Tibial nerve (tissue), 4 donors: ENCODE results near the gene RGS7BP. TPM values are rescaled to one million over a fixed set of nuclear protein-coding genes. Genes with fewer than 3 reads are reported as not detected.
"Not testable (repeated sequence)": the region's sequence is repeated elsewhere in the genome, so short reads cannot be mapped to it uniquely, and the experiment has no call there.

ENCODE experiments used
- DNase-seq, 2 donors: peaks; one replicate each; pipeline ENCODE4 v3.0.0-alpha.2; 2019; ENCODE audit warnings: low spot score in 2 of 2
- H3K27ac ChIP-seq, 4 donors: fragments of 200-600 bp; sonication (generic) in 3 of 4; one replicate each; pipeline ENCODE4 v1.5.1; 2017 to 2019; ENCODE audit warnings: mild to moderate bottlenecking in 1 of 4
- H3K27me3 ChIP-seq, 2 donors: fragments of 200-600 bp; sonication (generic) in 1 of 2; one replicate each; pipeline versions ENCODE4 v1.5.1 to v1.6.0; 2017 to 2019
- H3K36me3 ChIP-seq, 3 donors: fragments of 200-600 bp; sonication (generic); one replicate each; pipeline ENCODE4 v1.5.1; 2018 to 2019
- H3K4me1 ChIP-seq, 4 donors: fragments of 200-600 bp; sonication (generic) in 3 of 4; one replicate each; pipeline ENCODE4 v1.5.1; 2017 to 2019
- H3K4me3 ChIP-seq, 4 donors: fragments of 200-600 bp; sonication (generic) in 3 of 4; one replicate each; pipeline ENCODE4 v1.5.1; 2017 to 2019; ENCODE audit warnings: mild to moderate bottlenecking in 1 of 4, moderate library complexity in 1 of 4
- H3K9me3 ChIP-seq, 4 donors: fragments of 200-600 bp; sonication (generic) in 3 of 4; one replicate each; pipeline ENCODE4 v1.5.1; 2017 to 2019
- CTCF ChIP-seq, 5 experiments: fragments of 200-600 bp in 3 of 5; fragments of 450-650 bp in 2 of 5; sonication (generic) in 3 of 5; IDR thresholded peaks; one replicate each; pipeline ENCODE4 v1.5.1; 2016 to 2019; ENCODE audit warnings: antibody characterized with exemption in 5 of 5, mild to moderate bottlenecking in 3 of 5, moderate library complexity in 2 of 5
- EP300 ChIP-seq, 2 donors: sonication (generic); formaldehyde crosslinking; IDR thresholded peaks; one replicate each; pipeline ENCODE4 v1.6.1; 2017; ENCODE audit warnings: antibody characterized with exemption in 2 of 2, mild to moderate bottlenecking in 1 of 2
- POLR2A ChIP-seq, 2 donors: fragments of 450-650 bp; IDR thresholded peaks; one replicate each; pipeline ENCODE4 v1.6.1; 2017; ENCODE audit warnings: antibody characterized with exemption in 2 of 2, mild to moderate bottlenecking in 2 of 2, moderate library complexity in 2 of 2
- WGBS, 2 donors: methylation state at CpG; one replicate each; pipeline ENCODE4 v1.1.5; 2018; 5-methylcytosine and 5-hydroxymethylcytosine counted together
- total RNA-seq, 4 donors: library from RNA; depleted of rRNA; stranded (reverse); fragments of >200 nt; gene quantifications; one replicate each; pipeline ENCODE4 v1.1.0, GENCODE V29; 2016

RGS7BP gene
- total RNA-seq, 4 donors from 2014 or later = 0.42 to 1.4 (median 0.96) TPM

- WGBS, 2 donors = 62 to 70% methylated on average over 3 of the region's 3 CpGs
- Histone ChIP-seq H3K9me3 (no peaks in the 10 kb centered on the region), H3K36me3 (no peaks in the 10 kb centered on the region), H3K27me3 (no peaks in the 10 kb centered on the region), H3K4me1 (no peaks in the 10 kb centered on the region), H3K4me3 (no peak overlapping the region), H3K27ac (no peak overlapping the region)
- TF ChIP-seq EP300 (IDR thresholded peaks at IDR 0.05) (no peak), CTCF (IDR thresholded peaks at IDR 0.05) (no peak), POLR2A (IDR thresholded peaks at IDR 0.05) (no peak)
- DNase-seq = no peak
Measured at GRCh38 chr5:64534033-64534432, 28.2 kb downstream of the RGS7BP start.

GRCh38 chr5:64557911-64558310 lies 52.1 kb downstream of the RGS7BP start:
- Histone ChIP-seq H3K36me3 (no peaks in the 10 kb centered on the region), H3K27me3 (no peaks in the 10 kb centered on the region), H3K4me3 (no peak overlapping the region), H3K9me3 (peaks cover 0 to 9% (median 0%) of the 10 kb centered on the region in 4 donors), H3K27ac (no peak overlapping the region), H3K4me1 (no peaks in the 10 kb centered on the region)
- TF ChIP-seq EP300 (IDR thresholded peaks at IDR 0.05) (no peak), CTCF (IDR thresholded peaks at IDR 0.05) (no peak), POLR2A (IDR thresholded peaks at IDR 0.05) (no peak)
- DNase-seq = no peak
- WGBS, 2 donors = 61 to 71% methylated on average over 2 of the region's 2 CpGs

- H3K4me1 ChIP-seq, H3K27ac ChIP-seq, H3K36me3 ChIP-seq, H3K27me3 ChIP-seq, H3K4me3 ChIP-seq, H3K9me3 ChIP-seq, DNase-seq: not testable (repeated sequence)
- 63 to 79% methylated on average over 4 of the region's 4 CpGs for WGBS, 2 donors
Measured at GRCh38 chr5:64558641-64559040, 52.8 kb downstream of the RGS7BP start.

GRCh38 chr5:64566310-64566916 lies 60.6 kb downstream of the RGS7BP start:
- Histone ChIP-seq H3K9me3 (no peaks in the 10 kb centered on the region), H3K4me3 (no peak overlapping the region), H3K27ac (no peak overlapping the region), H3K36me3 (no peaks in the 10 kb centered on the region), H3K4me1 (no peaks in the 10 kb centered on the region), H3K27me3 (no peaks in the 10 kb centered on the region)
- no peak for DNase-seq
- 64 to 71% methylated on average over 3 of the region's 3 CpGs for WGBS, 2 donors
- TF ChIP-seq CTCF (IDR thresholded peaks at IDR 0.05) (no peak), POLR2A (IDR thresholded peaks at IDR 0.05) (no peak), EP300 (IDR thresholded peaks at IDR 0.05) (no peak)

GRCh38 chr5:64569858-64570257 lies 64.0 kb downstream of the RGS7BP start:
- no peak for TF ChIP-seq CTCF (IDR thresholded peaks at IDR 0.05)
- TF ChIP-seq POLR2A (IDR thresholded peaks at IDR 0.05) = no peak
- TF ChIP-seq EP300 (IDR thresholded peaks at IDR 0.05) = no peak
- no peak for DNase-seq
- no peak overlapping the region for H3K27ac ChIP-seq
- WGBS, 2 donors = 46 to 55% methylated on average over 1 of the region's 1 CpG
- H3K36me3 ChIP-seq = no peaks in the 10 kb centered on the region
- H3K27me3 ChIP-seq = no peaks in the 10 kb centered on the region
- no peaks in the 10 kb centered on the region for H3K4me1 ChIP-seq
- H3K9me3 ChIP-seq = no peaks in the 10 kb centered on the region
- no peak overlapping the region for H3K4me3 ChIP-seq
